HG03571 (cell line): ENCODE measurements around the gene CAMK2D.

Source experiments
- ATAC-seq: cut with Tn5 transposase; IDR thresholded peaks from one replicate; pipeline ENCODE4 v1.9.1; 2021; ENCODE audit not compliant: unreplicated experiment

The CAMK2D gene

DNA sequence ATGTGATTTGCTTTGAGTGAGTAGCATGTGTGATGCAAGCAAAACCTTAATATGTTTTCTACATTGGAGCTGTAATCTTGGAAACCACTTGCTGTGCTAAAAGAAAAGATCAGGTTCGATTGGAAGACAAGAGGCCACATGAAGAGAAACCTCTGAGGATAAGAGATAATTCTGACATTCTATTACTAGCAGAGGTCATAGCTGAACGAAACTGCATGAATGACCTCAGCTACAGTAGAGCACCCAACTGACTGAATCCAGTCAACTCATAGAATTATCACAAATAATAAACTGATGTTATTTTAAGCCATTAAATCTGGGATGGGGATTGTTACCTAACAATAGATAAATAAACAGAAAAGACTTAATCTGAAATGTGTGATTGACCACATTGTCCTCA is 147.1 kb downstream of the CAMK2D start:
- no peak for ATAC-seq

DNA sequence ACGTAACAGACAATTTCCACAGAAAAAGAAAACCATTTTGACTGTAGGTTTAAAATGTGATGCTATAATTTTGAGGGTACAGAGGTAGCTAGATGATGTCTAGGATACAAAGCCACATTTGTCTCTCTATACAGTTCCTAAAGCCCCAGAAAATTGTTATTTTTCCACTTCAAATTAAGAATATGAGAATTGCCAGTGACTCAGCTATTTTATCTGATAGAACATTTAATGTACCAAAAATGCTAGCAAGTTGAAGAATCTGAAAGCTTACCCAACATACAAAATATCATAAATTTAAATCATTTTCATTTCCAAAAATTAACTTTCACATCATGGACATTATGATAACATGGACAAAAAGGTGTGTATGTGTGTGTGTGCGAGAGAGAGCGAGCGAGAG is 148.0 kb downstream of the CAMK2D start:
- ATAC-seq = no peak

DNA sequence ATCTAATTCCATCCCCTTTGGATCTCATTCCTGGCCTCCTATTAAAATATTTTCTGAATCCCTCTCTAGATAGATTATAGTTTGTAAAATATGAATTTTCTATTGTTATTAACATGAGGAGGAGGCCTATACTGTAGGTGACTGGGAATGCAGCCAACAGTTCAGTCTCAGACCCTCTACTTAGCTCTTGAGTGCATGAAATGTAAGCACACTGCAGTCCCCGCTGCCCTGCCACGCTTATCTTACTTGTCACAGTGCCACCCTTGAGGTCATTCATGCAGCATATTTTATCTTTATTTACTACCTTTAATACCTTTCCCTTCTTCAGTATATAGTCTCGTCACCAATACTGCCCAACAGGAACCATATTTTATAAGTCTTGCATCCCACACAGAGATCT is 151.0 kb downstream of the CAMK2D start:
- ATAC-seq = no peak

DNA sequence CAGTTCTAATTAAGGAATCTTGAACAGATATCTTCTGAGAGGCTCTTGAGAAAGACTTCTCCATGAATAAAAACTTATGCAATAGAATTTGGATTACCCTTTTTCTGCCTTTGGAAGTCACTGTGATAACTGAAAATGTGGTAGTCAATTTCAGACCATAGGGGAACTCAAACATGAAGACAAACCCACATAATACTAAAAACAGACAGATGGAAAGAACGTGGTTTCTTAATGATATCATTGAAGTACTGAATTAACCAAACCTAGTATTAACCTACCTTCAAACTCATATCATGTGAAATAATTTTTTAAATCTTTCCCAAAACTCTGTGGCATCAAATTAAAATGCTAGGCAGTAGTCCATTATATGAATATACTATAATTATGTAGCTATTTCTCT is 153.5 kb downstream of the CAMK2D start:
- ATAC-seq = peak; percentile 54

DNA sequence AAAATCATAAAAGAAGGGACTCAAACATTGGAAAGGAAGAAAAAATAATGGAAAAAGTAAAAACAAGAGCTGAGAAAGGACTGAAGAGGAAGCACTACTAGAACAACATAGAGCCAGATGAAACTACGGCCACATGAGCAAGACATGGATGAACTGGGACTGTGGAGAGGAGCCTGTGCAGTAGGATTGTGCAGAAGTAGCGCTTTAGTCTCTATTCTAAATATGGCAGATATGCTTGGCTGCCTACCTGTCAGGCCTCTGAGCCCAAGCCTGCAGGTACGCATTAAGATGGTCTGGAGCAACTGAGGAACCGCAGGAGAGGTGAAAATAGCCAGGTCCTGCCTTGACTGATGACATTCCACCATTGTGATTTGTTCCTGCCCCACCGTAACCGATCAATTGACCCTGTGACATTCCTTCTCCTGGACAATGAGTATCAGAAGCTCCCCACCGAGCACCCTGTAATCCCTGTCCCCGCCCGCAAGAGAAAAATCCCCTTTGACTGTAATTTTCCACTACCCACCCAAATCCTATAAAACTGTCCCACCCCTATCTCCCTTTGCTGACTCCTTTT is 154.3 kb downstream of the CAMK2D start:
- no peak for ATAC-seq

DNA sequence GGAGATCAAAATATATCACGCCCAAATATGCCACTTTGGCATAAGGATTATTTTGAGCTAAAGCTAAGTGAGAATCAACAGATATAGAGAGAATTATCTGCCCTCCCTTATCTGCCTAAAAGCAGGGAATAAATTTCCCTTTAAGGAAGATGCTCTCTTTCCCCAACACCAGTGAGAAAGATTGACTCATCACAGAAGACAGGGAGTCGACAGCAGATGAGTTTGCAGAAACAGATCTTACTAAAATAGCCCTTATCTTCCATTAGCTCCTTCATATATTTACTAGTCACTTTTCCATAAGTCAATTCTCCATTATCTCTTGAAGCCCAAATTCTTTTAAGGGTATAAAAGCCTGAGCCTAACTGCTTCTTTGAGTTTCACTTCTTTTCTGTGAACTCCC is 156.6 kb downstream of the CAMK2D start:
- no peak for ATAC-seq

DNA sequence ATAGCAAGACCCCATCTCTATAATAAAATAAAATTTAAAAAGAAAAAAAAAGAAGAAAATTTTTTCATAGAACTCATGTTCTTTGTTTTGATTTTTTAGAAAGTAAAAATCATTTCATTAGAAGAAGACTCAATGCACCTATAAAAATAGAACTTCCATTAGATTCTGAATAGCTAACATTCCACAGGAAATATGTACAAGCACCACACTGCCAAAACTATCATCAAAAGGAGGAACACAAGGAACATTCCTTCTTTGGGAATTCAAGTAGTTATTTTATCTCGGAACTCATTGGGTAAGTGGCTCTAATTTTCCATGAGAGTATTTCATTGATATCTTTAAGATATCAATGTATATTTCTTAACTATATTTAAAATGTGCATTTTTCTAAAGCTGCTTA is 157.6 kb downstream of the CAMK2D start:
- ATAC-seq = no peak

DNA sequence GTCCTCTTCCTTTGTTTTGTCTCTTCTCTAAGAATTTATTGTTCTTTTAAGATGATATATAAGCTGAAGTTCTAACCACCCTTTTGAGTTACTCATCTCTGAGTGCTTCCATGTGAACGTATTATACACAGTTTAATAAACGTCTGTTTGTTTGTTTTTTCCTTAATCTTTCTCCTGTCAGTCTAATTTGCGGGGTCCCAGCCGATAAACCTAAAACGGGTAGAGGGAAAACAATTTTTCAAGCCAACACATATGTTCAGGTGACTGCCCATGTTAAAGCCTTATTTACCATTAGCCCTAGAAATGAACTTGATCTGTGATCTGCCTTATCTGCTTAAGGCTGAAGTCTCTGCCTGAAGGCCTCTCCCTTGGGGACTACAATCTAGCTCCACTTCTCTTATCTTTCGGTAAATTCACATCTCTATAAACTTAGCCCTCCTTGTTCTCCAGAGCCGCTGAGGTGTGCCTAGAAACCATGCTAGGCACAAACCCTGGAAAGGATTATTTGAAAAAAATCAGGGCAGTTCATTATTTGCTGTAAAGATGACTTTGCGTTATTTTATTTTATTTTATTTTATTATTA is 158.8 kb downstream of the CAMK2D start:
- ATAC-seq = no peak

DNA sequence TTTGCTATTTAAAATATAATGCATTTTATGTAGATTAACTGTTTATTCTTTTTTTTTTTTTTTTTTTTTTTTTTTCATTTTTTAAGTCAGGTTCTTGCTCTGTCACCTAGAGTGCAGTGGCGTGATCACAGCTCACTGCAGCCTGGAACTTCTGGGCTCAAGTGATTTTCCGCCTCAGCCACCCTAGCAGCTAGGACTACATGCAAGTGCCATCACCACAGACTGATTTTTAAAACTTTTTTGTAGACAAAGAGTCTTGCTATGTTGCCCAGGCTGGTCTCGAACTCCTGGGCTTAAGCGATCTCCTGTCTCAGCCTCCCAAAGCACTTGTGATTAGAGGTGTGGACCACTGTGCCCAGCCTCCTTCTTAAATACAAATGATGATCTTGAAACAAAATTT is 159.9 kb downstream of the CAMK2D start:
- ATAC-seq = no peak

DNA sequence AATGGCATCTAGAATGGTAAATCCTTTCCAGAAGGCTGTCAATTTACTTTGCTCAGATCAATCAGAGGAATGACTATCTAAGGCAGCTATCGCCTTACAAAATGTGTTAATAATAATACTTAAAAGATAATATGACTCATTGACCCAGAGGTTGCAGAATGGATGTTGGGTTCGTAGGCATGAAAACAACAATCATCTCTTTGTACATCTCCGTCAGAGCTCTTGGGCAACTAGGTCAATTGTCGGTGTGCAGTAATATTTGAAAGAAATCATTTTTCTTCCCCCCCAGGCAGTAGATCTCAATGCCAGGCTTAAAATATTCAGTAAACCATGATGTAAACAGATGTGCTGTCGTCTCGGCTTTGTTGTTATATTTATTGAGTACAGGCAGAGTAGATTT is 165.1 kb downstream of the CAMK2D start:
- ATAC-seq = no peak

DNA sequence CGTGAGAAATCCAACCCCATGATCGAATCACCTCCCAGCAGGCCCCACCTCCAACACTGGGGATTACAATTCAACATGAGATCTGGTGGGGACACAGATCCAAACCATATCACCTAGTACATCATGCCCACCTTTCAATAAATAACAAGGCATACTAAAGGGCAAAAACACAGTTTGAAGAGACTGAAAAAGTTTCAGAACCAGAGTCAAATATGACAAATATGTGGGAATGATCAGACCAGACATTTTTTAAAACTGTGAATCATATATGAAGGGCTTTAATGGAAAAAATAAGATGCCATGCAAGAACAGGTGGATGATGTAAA is 167.3 kb downstream of the CAMK2D start:
- ATAC-seq = no peak

DNA sequence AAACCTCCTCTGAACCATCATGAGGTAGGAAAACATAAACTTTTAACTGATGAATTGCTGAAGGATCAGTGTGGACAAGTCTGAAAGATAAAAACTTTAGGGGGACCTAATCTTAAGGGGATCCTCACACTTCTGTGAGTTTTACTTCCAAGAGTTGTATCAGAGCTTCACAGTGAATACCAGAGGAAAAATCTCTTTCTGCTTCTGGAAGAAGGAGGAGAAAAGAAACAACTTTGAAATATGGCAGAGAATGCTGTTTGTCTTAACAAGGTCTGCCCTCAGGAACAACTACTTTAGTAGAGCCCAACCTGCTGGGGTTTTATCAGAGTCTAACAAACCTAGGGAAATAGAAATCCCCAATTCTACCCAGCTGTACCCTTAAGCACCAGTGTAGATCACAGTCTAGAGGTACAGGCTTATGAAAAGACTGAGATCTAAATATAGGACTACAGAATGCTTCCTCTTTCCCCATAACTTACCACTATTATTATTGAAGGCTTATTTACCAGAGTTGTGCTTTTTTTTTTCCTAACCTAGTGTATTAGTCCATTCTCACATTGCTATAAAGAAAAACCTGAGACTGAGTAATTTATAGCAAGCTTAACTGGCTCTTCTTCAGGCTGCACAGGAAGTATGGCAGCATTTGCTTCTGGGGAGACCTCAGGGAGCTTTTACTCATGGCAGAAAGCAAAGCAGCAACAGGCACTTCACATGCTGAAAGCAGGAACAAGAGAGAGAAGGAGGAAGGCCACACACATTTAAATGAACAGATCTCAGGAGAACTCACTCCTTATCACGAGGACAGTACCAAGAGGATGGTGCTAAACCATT is 167.9 kb downstream of the CAMK2D start:
- peak; percentile 49 for ATAC-seq

DNA sequence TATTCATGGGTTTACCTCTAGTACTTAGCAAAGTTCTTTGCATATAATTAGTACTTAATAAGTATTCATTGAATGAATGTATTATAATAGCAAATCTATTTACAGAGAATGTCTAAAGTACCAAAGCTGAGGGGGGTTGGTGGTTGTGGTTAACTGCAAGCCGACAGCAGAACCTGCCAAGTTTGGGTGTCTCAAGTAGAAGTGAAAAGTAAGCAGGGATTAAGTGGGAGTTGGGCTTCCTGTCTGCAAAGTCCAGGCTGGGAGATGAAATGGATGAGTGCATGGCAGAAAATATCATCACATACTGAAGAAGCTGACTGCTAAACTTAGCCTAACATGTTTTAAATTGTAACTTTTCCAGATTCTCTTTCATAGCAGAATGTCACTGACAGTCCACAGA is 169.6 kb downstream of the CAMK2D start:
- ATAC-seq = no peak

DNA sequence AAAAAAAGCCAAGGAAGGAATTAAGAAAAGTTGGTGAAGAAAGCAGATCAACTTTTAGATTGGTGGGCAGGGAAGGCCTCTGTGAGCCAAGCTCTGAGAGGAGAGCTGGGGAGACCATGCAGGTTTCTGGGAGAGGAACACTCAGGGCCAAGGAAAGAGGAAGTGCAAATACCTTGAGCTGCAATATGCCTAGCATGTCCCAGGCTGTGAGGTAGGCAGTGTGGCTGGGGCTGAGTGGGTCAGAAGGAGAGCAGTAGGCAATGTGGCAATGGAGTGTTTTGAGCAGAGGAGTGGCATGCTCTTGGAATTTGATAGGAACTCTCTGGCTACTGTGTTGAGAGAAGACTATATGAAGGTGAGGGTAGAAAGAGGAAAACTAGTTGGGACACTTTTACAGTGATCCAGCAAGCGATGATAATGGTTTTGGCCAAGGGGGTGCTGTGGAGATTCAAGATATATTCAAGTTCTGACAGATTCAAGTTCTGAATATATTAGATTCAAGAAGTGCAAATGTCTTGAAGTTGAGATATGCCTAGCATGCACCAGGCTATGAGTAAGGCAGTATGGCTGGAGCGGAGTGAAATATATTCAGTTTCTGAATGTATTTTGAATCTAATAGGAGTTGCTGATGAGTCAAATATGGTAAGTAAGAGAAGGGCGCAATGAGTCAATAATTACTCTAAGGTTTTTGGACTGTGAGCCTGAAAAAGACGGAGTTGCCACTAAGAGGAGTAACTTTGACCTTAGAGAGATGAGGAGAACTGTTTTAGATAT is 172.5 kb downstream of the CAMK2D start:
- no peak for ATAC-seq

DNA sequence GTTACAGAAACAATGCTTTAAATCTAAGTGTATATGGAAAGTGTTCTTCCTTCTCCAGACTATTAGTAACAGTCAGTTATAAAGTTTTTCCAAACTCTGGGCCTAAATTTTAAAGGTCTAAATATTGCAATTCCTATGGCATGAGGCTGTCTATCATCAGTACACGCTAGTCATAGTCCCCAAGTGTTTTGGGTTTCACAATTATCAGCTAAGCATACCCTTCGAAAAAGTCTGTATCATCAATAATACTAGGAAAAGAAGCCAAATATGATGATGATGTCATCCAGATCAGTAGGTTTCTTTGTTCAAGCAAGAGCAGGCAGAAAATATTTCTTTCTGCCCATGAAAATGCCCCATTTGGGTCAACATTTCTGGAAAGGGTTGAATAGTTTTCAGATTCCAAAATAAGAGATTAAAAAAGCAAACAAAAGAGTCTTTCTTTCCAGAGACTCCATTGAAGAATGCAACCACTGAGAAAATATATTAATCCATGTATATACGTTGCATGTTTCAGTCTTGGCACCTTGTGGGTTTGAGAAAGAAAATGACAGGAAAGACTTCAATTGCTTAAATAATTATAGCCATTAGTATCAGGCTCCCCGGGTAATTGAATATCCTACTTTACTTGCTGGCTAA is 173.8 kb downstream of the CAMK2D start:
- ATAC-seq = no peak

DNA sequence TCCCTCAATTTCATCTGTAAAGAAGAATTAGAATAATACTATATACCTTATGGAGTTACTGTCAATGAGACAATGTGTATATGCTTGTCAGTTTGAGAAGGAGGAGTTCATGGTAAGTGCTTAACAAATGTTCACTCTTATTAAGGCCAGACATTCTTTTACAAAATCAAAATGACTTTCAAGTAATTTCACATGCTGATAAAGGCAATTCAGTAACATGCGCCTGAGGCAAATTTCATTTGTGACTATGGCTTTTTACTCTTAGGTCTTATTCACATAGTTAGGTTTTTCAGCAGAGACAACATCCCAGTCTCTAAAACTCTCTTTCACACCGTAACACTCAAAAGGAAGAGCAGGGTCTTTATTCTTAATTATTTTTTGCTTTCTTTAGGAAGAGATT is 174.4 kb downstream of the CAMK2D start:
- ATAC-seq = no peak

DNA sequence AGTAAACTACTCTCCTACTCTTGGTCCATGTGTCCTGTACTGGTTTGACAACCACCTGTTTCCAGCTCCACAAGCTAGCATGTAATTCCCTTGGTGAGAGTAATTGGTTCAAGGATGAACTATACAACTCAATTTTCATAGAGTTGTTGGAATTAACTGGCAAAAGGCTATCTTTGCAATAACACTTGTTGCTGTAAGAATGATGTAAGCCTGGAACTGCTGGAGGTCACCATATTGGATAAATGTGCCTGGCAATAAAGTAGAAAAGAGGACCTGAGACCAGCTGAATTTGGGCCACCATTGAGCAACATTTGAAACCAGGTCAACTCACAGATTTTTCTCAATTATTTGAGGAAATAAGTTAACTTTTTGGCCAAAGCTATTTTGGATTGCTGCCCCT is 175.5 kb downstream of the CAMK2D start:
- no peak for ATAC-seq

DNA sequence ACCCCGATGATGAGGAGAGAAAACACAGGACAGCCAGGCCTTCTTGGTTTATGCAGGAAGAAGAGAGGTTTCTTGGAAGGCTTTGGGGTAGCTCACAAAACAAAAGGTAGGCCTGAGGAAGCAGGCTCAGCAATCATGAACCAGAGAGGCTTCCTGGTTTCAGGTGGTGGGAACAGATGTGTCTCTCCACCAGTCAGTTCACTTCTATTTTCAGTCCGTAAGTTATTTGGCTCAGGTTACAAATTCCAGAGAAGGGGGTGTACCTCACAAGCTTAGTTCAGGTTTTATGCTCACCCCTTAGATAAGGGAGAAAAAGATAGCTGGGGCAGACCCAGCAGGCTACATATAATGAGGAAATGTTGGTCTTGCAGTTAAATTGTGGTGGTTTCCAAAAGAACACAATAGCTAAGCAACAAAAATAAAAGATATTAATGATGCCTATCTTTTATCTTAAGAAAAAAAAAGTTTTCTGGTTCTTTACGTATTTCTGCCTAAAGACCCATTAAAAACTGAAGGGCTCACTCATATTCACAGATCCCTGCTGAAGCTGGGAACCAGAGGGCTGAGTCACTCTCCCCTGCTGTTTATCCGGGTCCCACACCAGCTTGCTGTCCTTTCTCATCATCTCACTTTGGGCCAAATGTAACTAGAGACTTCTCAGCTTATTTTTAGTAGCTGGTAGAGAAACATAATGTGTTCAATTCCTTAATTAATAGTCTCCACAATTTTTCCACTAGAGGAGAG is 177.0 kb downstream of the CAMK2D start:
- no peak for ATAC-seq

DNA sequence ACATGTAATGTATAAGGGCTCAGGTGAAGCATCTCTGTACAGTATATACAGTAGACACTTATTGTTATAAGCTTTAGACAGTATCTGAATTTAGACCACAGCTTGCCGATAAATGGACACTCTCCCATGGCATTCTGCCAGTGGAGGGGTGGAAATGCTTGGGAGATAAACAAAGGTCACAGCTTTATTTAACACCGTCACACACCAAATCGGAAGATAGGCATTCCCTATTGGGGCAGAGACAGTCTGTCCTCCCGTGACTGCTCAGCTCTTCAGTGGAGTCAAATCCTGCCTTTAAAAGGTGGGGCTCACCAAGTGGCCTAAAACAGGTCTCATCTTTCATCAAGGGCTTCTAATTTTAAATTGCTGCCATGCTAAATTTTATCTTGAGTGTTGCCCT is 178.8 kb downstream of the CAMK2D start:
- ATAC-seq = no peak

DNA sequence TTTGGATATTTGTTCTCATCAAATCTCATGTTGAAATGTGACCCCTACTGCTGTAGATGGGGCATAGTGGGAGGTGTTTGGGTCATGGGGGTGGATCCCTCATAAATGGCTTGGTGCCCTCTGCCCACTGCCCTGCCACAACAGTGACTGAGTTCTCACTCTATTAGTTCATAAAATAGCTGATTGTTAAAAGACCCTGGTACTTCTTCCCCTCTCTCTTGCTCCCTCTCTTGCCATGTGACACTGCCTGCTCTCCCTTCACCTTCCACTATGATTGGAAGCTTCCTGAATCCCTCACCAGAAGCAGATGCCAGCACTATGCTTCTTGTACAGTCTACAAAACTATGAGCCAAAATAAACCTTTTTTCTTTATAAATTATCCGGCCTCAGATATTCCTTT is 182.2 kb downstream of the CAMK2D start:
- ATAC-seq = no peak
